ENCODE results near the gene AIP.

Gene AIP

DNA sequence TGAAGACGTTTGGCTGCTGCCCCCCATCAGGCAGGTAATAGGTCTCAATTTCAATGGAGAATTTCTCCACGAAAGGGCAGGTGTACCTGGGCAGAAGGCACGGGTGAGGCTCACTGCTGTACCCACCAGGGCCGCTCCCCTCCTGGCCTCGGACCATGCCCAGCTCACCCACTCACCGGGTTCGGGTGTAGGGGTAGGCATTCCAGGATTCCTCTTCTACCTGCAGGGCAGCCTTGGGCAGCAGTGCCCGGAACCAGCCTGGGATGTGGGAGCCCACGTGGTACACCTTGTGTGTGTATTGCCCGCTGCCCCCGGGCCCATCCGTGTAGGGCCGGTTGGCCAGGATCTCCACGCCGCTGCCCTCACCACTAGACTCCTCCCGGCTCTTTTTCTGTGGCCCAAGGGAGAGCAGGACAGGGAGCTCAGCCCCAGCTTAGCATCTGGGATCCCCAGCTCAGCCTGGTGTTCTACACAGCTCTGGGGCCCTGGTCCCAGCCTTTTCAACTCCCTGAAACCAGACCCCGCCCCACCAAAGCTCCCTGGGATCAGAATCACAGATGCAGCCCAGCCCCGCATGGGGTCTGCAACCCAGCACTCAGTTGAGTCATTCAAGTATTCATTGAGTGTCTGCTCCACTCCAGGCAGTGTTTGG is 19.6 kb downstream of the AIP start:
- no peaks in the 10 kb centered on the region for H3K9me3 ChIP-seq (ENCODE audit: control insufficient read depth, low read length)
- H3K4me3 ChIP-seq (ENCODE audit: low read length), result no peak overlapping the region
- no peaks in the 10 kb centered on the region for H3K27me3 ChIP-seq (ENCODE audit: control insufficient read depth, insufficient read depth, low read length)
- H3K36me3 ChIP-seq (ENCODE audit: control insufficient read depth, insufficient read depth, low read length), result no peaks in the 10 kb centered on the region
- H3K4me1 ChIP-seq (ENCODE audit: control insufficient read depth, insufficient read depth, low read length), result peaks cover 30% of the 10 kb centered on the region
- H3K9ac ChIP-seq (ENCODE audit: low read length), result no peak overlapping the region

DNA sequence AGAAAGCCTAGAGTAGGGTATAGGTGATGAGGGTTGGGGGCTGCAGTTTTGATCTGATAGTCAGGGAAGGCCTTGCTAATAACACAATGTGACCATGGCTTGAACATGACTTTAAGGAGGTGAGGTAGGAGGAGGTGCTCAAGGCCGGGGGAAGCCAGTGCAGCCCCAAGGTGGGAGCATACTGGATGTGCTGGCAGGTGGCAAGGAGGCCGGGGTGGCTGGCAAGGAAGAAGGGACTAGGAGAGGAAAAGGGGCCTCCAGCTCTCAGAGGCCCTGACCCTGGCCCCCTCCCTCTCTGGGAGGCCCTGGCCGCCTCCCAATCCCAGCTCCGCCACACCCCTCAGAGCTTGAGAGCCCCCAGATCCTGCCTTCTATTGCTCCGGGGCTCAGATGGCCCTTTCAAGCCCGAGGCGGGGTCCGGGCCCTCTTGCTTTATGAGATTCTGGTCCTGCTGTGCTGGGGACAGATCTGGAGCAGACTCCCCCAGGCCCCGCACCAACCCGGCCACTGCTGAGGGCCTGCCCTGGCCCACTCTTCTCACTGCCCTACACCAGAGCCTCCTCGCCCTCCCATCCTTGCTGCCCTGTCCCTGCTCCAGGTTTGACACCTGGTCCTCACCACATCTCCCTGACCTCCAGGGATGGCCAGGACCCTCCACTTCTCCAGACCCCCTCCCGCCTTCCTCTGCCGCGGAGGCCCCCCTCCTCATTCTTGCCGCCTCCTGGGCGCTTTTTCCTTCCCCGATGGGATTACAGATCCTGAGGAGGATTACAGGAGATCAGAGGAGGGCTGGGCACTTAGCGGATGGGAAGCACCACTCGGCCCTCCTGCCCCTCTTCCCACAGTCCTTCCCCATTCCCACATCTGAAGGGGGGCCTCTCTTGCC is 20.5 kb downstream of the AIP start:
- Histone ChIP-seq H3K4me1 (ENCODE audit: control insufficient read depth, insufficient read depth, low read length) (peaks cover 33% of the 10 kb centered on the region), H3K4me3 (ENCODE audit: low read length) (peak overlapping the region; percentile 16), H3K9me3 (ENCODE audit: control insufficient read depth, low read length) (no peaks in the 10 kb centered on the region), H3K36me3 (ENCODE audit: control insufficient read depth, insufficient read depth, low read length) (no peaks in the 10 kb centered on the region), H3K9ac (ENCODE audit: low read length) (peak overlapping the region; percentile 53), H3K27me3 (ENCODE audit: control insufficient read depth, insufficient read depth, low read length) (no peaks in the 10 kb centered on the region)

DNA sequence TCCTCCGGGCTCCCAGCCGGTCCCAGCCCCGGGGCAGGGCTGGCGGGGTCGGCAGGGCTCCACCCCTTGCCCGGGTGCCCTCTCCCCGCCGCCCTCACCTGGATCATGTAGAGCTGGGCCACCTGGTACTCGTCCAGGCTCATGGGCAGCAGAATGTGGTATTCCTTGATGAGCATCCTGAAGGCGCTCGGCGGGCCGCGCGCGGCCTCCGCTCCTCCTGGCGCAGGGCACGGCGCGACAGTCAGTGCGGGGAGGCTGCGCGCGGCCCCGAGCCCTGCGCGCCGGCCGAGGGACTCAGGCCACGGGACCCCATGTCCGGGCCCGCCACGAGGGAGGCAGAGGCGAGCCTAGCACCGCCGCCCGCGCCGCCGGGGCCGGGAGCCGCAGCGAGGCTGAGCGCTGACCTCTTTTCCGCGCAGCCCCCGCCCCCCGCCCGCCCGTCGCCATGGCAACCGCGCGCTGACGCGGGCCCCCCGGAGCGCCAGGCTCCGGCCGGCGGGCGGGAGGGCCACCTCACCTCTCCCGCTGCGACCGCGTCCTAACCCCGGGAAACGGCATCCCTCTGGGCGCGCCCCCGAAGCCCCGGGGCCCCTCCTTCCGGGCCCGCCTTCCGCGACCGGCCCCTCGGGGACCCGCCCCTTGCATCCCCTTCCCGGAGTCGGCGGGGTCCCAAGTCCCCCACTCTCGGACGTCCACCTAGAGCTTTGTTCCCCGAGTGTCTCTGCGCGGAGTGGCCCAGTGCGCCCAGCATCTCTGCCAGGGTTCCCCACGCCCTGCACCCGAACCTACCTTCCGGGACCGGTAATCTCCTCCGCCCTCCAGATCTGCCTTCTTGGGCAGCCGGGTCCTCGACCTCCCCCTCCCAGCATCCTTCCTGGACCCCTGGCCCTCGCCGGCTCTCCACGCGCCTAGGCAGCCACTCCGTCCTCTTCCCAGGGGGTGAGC is 21.5 kb downstream of the AIP start:
- Histone ChIP-seq H3K27me3 (ENCODE audit: control insufficient read depth, insufficient read depth, low read length) (no peaks in the 10 kb centered on the region), H3K9me3 (ENCODE audit: control insufficient read depth, low read length) (no peaks in the 10 kb centered on the region), H3K4me1 (ENCODE audit: control insufficient read depth, insufficient read depth, low read length) (peaks cover 40% of the 10 kb centered on the region), H3K9ac (ENCODE audit: low read length) (peak overlapping the region; percentile 85), H3K4me3 (ENCODE audit: low read length) (peak overlapping the region; percentile 86), H3K36me3 (ENCODE audit: control insufficient read depth, insufficient read depth, low read length) (no peaks in the 10 kb centered on the region)

DNA sequence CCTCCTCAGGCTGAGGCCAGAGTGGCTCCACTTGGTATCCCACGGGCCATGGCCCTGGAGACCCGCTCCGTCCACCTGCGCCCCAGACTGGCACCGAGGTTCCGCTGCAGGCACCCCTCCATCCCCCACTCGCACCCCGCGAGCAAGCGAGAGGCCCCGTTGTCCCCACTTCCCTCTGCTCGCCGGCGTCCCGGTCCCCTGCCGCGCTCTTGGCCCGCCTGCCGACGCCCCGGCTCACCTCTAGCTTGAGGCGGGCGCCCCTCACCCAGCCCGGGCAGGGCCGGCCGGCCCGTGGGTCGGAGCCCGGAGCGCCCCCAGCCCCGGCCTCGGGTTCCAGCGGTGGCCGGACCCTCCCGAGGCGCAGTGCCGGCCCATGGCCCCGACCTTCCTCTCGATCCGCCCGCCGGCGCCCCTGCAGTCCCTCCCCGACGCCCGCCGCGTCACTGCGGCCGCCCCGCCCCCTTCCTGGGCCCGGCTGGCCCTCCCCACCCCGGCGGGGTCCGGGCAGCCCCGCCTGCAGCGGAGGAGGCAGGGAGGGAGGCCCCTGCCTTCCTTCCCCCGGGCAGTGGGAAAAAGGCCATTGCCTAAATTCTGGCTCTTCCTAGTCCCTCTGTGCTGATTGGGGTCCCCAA is 22.2 kb downstream of the AIP start, which contains the start of gene PITPNM1:
PITPNM1 (minus strand) TSS at position 414 of the 632 bp plus-strand sequence. CDS start 1,183 bp downstream, outside the sequence.
- Histone ChIP-seq H3K9me3 (ENCODE audit: control insufficient read depth, low read length) (no peaks in the 10 kb centered on the region), H3K27me3 (ENCODE audit: control insufficient read depth, insufficient read depth, low read length) (no peaks in the 10 kb centered on the region), H3K36me3 (ENCODE audit: control insufficient read depth, insufficient read depth, low read length) (no peaks in the 10 kb centered on the region), H3K4me1 (ENCODE audit: control insufficient read depth, insufficient read depth, low read length) (peaks cover 40% of the 10 kb centered on the region), H3K4me3 (ENCODE audit: low read length) (peak within 1 kb of the TSS; percentile 86), H3K9ac (ENCODE audit: low read length) (peak within 1 kb of the TSS; percentile 87)

DNA sequence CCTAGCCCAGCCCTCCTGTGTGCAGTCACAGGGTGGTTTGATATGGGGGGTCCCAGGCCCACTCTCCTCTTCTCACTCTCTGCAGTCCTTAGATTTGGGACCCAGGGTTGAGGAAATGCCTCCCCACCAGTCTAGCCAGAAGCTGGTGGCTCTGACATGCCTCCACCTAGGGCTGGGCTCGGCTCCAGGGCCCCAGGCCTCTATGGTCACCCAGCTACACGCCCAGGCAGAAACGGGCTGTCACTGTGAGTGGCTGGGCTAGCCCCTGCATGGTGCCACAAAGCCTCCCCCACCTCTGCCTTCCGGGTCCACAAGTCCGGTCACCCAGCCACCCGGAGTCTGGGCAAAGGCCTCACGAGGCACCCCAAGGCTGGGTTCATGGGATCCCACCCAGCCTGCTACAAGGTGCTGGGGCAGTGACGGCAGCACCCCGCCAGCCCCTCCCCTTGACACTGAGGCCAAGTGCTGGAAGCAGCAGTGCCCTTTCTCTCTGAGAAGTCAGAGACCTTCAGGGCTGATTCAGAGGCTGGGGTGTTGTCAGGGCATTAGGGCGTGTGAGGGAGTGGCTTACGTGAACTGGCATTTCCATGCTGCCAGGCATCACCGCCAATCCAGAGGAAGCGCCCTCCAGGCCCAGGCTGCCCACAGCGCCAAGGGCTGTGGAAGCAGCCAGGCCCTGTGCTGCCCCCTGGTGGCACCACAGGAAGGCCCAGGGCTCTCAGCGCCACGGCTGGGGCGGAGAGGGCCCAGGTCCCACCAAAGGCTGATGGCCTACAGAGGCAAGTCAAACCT is 23.0 kb downstream of the AIP start:
- peaks cover 40% of the 10 kb centered on the region for H3K4me1 ChIP-seq (ENCODE audit: control insufficient read depth, insufficient read depth, low read length)
- H3K27me3 ChIP-seq (ENCODE audit: control insufficient read depth, insufficient read depth, low read length), result no peaks in the 10 kb centered on the region
- peak overlapping the region; percentile 87 for H3K9ac ChIP-seq (ENCODE audit: low read length)
- no peaks in the 10 kb centered on the region for H3K36me3 ChIP-seq (ENCODE audit: control insufficient read depth, insufficient read depth, low read length)
- no peaks in the 10 kb centered on the region for H3K9me3 ChIP-seq (ENCODE audit: control insufficient read depth, low read length)
- H3K4me3 ChIP-seq (ENCODE audit: low read length), result peak overlapping the region; percentile 61

DNA sequence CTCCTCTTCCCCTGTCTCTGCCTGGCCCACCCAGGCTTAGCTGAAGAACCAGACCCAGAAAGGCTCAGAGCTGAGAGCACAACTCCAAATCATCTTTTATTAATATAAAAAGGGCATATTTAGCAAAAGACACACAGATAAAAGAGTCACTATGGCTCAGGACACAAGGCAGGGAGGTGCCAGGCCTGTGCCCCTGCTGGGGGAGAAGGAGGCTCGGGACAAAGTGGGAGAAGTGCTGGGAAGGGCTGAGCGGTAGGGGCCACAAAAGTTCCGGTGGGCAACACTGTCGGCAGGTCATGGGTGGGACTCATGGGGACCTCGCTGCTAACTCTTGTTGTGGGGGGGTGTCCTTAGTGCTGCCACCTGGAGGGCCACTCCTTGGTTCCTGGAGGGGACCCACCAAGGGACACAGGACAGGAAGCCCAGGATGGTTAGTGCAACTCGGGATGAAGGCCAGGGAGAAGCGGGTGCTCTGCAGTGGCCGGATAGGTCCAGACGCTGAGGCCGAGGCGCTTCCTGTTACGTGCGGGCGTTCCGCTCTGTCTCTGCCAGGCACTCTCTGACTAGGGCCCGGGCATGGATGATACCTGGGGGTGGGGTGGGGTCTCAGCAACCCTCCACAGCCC is 23.7 kb downstream of the AIP start:
- Histone ChIP-seq H3K4me3 (ENCODE audit: low read length) (no peak overlapping the region), H3K9ac (ENCODE audit: low read length) (peak overlapping the region; percentile 87), H3K9me3 (ENCODE audit: control insufficient read depth, low read length) (no peaks in the 10 kb centered on the region), H3K4me1 (ENCODE audit: control insufficient read depth, insufficient read depth, low read length) (peaks cover 40% of the 10 kb centered on the region), H3K36me3 (ENCODE audit: control insufficient read depth, insufficient read depth, low read length) (no peaks in the 10 kb centered on the region), H3K27me3 (ENCODE audit: control insufficient read depth, insufficient read depth, low read length) (no peaks in the 10 kb centered on the region)

DNA sequence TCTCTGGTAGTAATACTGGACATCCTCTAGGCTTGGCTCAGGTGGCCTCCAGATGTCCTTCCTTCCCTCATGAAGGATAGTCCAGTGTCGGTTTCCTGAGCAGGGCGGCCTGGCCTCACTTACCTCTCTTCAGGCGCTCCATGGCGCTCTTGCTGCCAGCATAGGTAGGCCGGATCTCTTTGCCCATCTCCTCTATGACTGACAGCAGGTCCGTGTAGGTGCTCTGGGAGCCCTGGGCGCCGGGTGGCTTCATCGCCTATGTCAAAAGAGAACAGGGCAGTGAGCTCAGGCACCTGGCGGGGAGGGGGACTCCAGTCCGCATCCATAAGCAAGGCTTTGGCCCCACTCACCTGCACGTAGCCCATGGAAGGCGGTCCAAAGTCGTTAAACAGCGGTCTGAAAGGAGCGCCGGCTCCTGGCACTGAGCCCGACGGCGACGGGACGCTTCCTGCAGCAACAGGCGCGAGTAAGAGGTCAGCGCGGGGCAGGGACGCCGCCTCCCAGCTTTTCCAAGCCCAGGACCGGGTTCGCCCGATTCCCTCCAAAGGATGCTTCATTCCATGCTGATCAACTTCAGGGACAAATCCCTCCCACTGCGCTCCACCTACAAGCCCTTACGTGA is 24.5 kb downstream of the AIP start:
- Histone ChIP-seq H3K27me3 (ENCODE audit: control insufficient read depth, insufficient read depth, low read length) (no peaks in the 10 kb centered on the region), H3K4me1 (ENCODE audit: control insufficient read depth, insufficient read depth, low read length) (peaks cover 40% of the 10 kb centered on the region), H3K9me3 (ENCODE audit: control insufficient read depth, low read length) (no peaks in the 10 kb centered on the region), H3K4me3 (ENCODE audit: low read length) (peak overlapping the region; percentile 69), H3K9ac (ENCODE audit: low read length) (peak overlapping the region; percentile 87), H3K36me3 (ENCODE audit: control insufficient read depth, insufficient read depth, low read length) (no peaks in the 10 kb centered on the region)

DNA sequence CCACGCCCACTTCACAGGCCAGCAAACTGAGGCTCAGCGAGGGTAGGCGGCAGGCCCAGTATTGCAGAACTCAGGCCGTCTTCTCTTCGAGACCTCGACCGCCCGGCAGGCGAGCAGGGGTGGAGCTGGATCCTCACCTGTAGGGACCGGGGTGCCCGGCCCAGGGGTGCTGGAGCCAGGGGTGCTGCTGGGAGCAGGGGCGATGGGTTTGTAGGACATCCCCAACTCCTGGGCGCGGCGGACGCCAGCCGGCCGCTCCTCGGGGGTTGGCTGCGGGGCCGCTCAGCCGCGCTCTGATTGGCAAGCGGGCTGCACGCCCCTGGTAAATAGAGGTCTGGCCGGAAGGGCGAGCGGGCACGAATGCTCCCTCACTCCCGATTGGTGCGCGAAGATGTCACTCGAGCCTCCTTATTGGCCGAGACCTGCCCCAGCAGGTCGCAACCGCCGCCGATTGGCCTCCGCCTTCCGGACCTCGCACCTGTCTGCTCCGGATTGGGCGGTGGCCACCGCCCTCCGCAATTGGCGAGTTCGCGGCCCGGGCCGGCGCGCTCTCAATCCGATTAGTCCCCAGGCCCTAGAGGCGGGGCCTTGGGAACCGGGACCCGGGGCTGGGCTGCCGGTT is 25.1 kb downstream of the AIP start, which contains the start of gene CDK2AP2:
CDK2AP2 (minus strand) TSS at position 299 of the 622 bp plus-strand sequence; CDS start at position 219, 80 bp downstream.
- Histone ChIP-seq H3K27me3 (ENCODE audit: control insufficient read depth, insufficient read depth, low read length) (no peaks in the 10 kb centered on the region), H3K4me1 (ENCODE audit: control insufficient read depth, insufficient read depth, low read length) (peaks cover 40% of the 10 kb centered on the region), H3K9ac (ENCODE audit: low read length) (peak within 1 kb of the TSS; percentile 87), H3K9me3 (ENCODE audit: control insufficient read depth, low read length) (no peaks in the 10 kb centered on the region), H3K4me3 (ENCODE audit: low read length) (peak within 1 kb of the TSS; percentile 69), H3K36me3 (ENCODE audit: control insufficient read depth, insufficient read depth, low read length) (no peaks in the 10 kb centered on the region)

DNA sequence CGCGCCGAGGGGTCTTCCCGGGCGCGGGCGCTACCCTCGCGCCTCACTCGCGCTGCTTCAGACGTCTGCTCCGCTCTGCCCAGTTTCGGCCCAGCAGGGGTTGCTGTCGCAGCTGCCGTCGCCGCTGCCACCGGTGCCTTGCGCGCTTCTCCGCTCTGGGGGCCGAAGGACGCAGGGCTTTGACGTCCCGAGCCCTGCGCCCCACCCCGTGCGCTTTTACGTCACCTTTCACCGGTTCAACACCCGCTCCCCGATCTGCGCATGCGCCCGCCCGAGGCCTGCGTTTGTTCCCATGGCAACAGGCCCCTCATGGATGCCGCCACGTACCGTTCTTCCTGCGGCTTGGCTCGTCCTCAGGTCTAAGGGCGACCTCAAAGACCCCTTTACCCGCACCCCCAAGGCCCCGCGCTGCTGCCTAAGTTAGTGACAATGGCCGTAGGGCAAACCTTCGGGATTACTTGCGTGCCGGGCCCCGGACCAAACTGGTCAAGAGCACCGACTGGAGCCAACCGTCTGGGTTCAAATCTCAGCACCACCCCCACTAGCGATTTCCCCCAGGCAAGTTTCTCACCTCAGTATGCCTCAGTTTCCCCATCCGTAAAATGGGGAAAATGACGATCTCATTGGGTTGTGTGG is 25.8 kb downstream of the AIP start:
- Histone ChIP-seq H3K9me3 (ENCODE audit: control insufficient read depth, low read length) (no peaks in the 10 kb centered on the region), H3K27me3 (ENCODE audit: control insufficient read depth, insufficient read depth, low read length) (no peaks in the 10 kb centered on the region), H3K36me3 (ENCODE audit: control insufficient read depth, insufficient read depth, low read length) (no peaks in the 10 kb centered on the region), H3K4me1 (ENCODE audit: control insufficient read depth, insufficient read depth, low read length) (peaks cover 37% of the 10 kb centered on the region), H3K9ac (ENCODE audit: low read length) (peak overlapping the region; percentile 87), H3K4me3 (ENCODE audit: low read length) (peak overlapping the region; percentile 67)

DNA sequence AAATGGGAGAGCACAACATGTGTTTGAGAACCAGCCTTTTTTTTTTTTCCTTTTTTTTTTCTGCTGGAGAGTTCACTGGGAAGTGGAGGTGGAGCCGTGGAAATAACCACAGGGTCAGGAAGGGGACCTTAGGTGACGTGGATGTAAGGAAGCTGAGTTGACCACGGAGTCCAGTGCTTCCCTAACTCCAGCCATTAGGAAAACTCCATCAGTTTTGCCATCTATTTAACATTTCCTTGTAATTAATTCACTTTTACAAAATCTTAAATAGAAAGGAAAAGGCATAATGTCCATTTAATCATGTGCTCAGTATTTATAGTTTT is 27.2 kb downstream of the AIP start:
- no peak overlapping the region for H3K9ac ChIP-seq (ENCODE audit: low read length)
- H3K36me3 ChIP-seq (ENCODE audit: control insufficient read depth, insufficient read depth, low read length), result no peaks in the 10 kb centered on the region
- H3K9me3 ChIP-seq (ENCODE audit: control insufficient read depth, low read length), result no peaks in the 10 kb centered on the region
- no peak overlapping the region for H3K4me3 ChIP-seq (ENCODE audit: low read length)
- H3K27me3 ChIP-seq (ENCODE audit: control insufficient read depth, insufficient read depth, low read length), result no peaks in the 10 kb centered on the region
- H3K4me1 ChIP-seq (ENCODE audit: control insufficient read depth, insufficient read depth, low read length), result peaks cover 33% of the 10 kb centered on the region

Measured in mucosa of stomach (tissue), 1 donor.